ENCODE data around the gene NKX1-2. TPM values are rescaled to one million over a fixed set of nuclear protein-coding genes. Genes with fewer than 3 reads are reported as not detected.

The NKX1-2 gene
- total RNA-seq, 3 donors from 2014 or later, result 0.33 to 0.73 TPM; not detected in 1

DNA sequence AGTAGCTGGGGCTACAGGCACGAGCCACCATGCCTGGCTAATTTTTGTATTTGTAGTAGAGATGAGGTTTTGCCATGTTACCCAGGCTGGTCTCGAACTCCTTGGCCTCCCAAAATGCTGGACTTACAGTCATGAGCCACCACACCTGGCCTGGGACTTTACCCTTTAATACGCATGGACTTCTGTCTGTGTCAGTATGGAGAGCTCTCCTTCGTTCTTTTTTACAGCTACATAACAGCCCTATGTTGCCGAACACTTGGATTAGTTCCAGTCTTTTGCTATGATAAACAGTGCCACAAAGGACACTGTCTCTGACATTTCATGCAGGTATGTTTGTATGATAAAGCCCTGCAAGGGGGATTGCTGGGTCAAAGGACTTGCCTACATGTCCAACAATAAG lies 20.3 kb downstream of the NKX1-2 start:
- H3K4me3 ChIP-seq, result no peak overlapping the region
- H3K9me3 ChIP-seq, result no peaks in the 10 kb centered on the region
- no peak overlapping the region for H3K27ac ChIP-seq
- H3K27me3 ChIP-seq, result no peaks in the 10 kb centered on the region
- no peak for DNase-seq (ENCODE audit: low spot score in 2 of 2)
- no peak for TF ChIP-seq POLR2AphosphoS5 (IDR thresholded peaks at IDR 0.05)
- no peak for TF ChIP-seq POLR2A (IDR thresholded peaks at IDR 0.05)
- TF ChIP-seq, protein P1, sequence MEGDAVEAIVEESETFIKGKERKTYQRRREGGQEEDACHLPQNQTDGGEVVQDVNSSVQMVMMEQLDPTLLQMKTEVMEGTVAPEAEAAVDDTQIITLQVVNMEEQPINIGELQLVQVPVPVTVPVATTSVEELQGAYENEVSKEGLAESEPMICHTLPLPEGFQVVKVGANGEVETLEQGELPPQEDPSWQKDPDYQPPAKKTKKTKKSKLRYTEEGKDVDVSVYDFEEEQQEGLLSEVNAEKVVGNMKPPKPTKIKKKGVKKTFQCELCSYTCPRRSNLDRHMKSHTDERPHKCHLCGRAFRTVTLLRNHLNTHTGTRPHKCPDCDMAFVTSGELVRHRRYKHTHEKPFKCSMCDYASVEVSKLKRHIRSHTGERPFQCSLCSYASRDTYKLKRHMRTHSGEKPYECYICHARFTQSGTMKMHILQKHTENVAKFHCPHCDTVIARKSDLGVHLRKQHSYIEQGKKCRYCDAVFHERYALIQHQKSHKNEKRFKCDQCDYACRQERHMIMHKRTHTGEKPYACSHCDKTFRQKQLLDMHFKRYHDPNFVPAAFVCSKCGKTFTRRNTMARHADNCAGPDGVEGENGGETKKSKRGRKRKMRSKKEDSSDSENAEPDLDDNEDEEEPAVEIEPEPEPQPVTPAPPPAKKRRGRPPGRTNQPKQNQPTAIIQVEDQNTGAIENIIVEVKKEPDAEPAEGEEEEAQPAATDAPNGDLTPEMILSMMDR (IDR thresholded peaks at IDR 0.05), result no peak
- intact Hi-C loops (cut with DNase I; ENCODE audit: low total_unique reads), result no loop called here
- no peaks in the 10 kb centered on the region for H3K36me3 ChIP-seq
- no peaks in the 10 kb centered on the region for H3K4me1 ChIP-seq

DNA sequence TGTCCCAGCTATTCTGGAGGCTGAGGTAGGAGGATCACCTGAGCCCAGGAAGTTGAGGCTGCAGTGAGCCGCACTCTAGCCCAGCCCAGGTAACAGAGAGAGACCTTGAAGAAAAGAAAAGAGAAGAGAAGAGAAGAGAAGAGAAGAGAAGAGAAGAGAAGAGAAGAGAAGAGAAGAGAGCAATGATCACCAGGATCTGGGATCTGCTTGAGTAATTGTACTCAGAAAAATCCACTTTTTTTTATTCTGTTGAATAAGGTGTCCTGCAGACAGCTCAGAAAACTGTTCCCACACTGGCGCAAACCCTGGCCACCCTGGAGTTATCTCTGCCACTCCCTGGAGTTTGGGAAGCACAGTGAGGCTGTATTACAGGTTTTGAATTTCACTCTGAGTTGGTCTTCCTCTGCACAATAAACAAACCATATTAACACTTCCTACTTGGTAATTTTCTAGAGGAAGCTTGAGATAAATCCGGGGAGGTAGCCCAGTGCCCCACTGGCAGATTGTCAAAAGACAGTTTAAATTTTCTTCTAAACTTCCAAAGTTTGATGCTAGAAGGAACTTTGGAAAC lies 21.5 kb downstream of the NKX1-2 start:
- intact Hi-C loops (cut with DNase I; ENCODE audit: low total_unique reads), result no loop called here
- H3K9me3 ChIP-seq, result no peaks in the 10 kb centered on the region
- peaks cover 0 to 4% of the 10 kb centered on the region in 2 donors for H3K27me3 ChIP-seq
- no peak overlapping the region for H3K27ac ChIP-seq
- H3K36me3 ChIP-seq, result no peaks in the 10 kb centered on the region
- H3K4me3 ChIP-seq, result no peak overlapping the region
- H3K4me1 ChIP-seq, result no peaks in the 10 kb centered on the region
- TF ChIP-seq, protein P1 (IDR thresholded peaks at IDR 0.05), result no peak
- TF ChIP-seq POLR2A (IDR thresholded peaks at IDR 0.05) (no peak), POLR2AphosphoS5 (IDR thresholded peaks at IDR 0.05) (no peak)
- DNase-seq (ENCODE audit: low spot score in 2 of 2), result no peak

DNA sequence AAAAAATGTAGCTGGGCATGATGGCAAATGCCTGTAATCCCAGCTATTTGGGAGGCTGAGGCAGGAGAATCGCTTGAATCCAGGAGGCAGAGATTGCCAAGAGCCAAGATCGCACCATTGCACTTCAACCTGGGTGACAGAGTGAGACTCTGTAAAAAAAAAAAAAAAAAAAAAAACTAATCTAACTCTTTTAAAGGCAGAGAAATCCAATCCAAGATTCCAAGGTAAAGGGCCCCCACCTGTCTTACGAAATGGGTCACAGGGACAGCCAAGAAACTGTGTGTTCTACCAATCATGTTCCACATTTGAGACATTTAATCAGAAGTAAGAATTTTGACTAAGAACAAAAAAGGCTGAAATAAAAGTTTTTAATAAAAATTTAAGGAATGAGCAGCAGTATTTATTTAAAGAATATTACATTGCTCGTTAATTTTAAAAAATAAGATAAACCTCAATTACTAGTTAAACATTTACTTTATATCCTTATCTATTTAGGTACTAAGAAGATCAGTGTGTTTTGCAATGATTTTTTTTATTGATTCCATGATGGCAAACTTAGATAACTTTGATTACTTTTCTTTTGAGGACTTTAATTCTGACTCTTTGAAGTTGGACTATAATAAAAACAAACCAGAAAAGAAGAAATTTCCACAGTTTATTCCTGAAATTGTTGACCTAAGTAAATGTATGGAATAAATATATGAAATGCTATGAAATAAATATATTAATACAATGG lies 24.4 kb downstream of the NKX1-2 start:
- no peak for DNase-seq (ENCODE audit: low spot score in 2 of 2)
- TF ChIP-seq, protein P1 (IDR thresholded peaks at IDR 0.05), result no peak
- no peak for TF ChIP-seq POLR2AphosphoS5 (IDR thresholded peaks at IDR 0.05)
- no peak for TF ChIP-seq POLR2A (IDR thresholded peaks at IDR 0.05)
- no peaks in the 10 kb centered on the region for H3K4me1 ChIP-seq
- peaks cover 0 to 4% of the 10 kb centered on the region in 2 donors for H3K27me3 ChIP-seq
- no peaks in the 10 kb centered on the region for H3K36me3 ChIP-seq
- no peak overlapping the region for H3K27ac ChIP-seq
- intact Hi-C loops (cut with DNase I; ENCODE audit: low total_unique reads), result no loop called here
- H3K4me3 ChIP-seq, result no peak overlapping the region
- H3K9me3 ChIP-seq, result no peaks in the 10 kb centered on the region

DNA sequence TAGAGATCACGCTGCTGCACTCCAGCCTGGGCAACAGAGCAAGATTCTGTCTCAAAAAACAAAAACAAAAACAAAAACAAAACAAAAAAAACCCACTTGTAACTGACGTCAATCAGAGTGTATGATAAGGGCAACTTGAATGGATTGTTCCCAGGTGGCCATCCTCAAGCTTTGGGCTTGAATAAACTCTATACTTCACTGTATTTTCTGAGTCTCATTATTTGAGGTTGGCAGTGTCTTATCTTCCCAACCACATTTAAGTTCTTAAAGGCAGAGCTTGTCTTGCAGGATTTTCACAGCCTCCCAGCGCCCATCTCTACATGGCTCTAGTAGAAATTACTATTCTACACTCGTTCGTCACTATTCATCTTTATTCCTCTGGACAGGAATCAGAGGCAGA lies 26.0 kb downstream of the NKX1-2 start:
- Histone ChIP-seq H3K27ac (no peak overlapping the region), H3K27me3 (peaks cover 0 to 4% of the 10 kb centered on the region in 2 donors), H3K9me3 (no peaks in the 10 kb centered on the region), H3K4me3 (no peak overlapping the region), H3K36me3 (no peaks in the 10 kb centered on the region), H3K4me1 (no peaks in the 10 kb centered on the region)
- TF ChIP-seq, protein P1 (IDR thresholded peaks at IDR 0.05), result no peak
- TF ChIP-seq POLR2A (IDR thresholded peaks at IDR 0.05), result no peak
- TF ChIP-seq POLR2AphosphoS5 (IDR thresholded peaks at IDR 0.05), result no peak
- intact Hi-C loops (cut with DNase I; ENCODE audit: low total_unique reads), result no loop called here
- DNase-seq (ENCODE audit: low spot score in 2 of 2), result no peak

DNA sequence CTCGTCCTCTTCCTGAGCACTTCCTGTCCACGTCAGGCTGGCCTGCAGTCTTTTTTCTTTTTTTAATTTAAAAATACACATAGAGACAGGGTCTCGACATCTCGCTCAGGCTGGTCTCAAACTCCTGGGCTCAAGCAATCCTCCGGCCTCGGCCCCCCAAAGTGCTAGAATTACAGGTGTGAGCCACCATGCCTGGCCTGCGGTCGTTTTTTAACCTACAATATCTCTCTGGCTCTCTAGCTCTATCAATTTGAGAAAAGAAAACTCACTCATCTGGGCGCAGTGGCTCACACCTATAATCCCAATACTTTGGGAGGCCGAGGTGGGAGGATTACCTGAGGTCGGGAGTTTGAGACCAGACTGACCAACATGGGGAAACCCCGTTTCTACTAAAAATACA lies 27.1 kb downstream of the NKX1-2 start:
- TF ChIP-seq POLR2AphosphoS5 (IDR thresholded peaks at IDR 0.05) (no peak), POLR2A (IDR thresholded peaks at IDR 0.05) (no peak)
- TF ChIP-seq, protein P1 (IDR thresholded peaks at IDR 0.05), result no peak
- no peak overlapping the region for H3K4me3 ChIP-seq
- H3K4me1 ChIP-seq, result no peaks in the 10 kb centered on the region
- peaks cover 0 to 4% of the 10 kb centered on the region in 2 donors for H3K27me3 ChIP-seq
- DNase-seq (ENCODE audit: low spot score in 2 of 2), result no peak
- no peaks in the 10 kb centered on the region for H3K36me3 ChIP-seq
- no peak overlapping the region for H3K27ac ChIP-seq
- intact Hi-C loops (cut with DNase I; ENCODE audit: low total_unique reads), result no loop called here
- no peaks in the 10 kb centered on the region for H3K9me3 ChIP-seq

Measured in breast epithelium (tissue), 4 donors.